Right cardiac atrium (tissue), 5 donors: Measurements from ENCODE around the gene BTBD19. TPM values are rescaled to one million over a fixed set of nuclear protein-coding genes. Genes with fewer than 3 reads are reported as not detected.
"Not testable (repeated sequence)": the region's sequence is repeated elsewhere in the genome, so short reads cannot be mapped to it uniquely, and the experiment has no call there.

Experiments
- ATAC-seq, 2 donors: fragments of 200-7000 bp; cut with Tn5 transposase; one replicate each; pipeline versions ENCODE4 v1.8.0 to v1.9.1; 2020; ENCODE audit warnings: moderate library complexity in 2 of 2, mild to moderate bottlenecking in 1 of 2
- DNase-seq, 3 donors: peaks; one replicate each; pipeline ENCODE4 v3.0.0-alpha.2; 2020
- H3K27ac ChIP-seq: one replicate; pipeline ENCODE4 v1.5.1; 2013; ENCODE audit warnings: mild to moderate bottlenecking, low read length, control low read depth, moderate library complexity
- H3K27me3 ChIP-seq: one replicate; pipeline ENCODE4 v1.6.1; 2013; ENCODE audit not compliant: control insufficient read depth, insufficient read depth
- H3K4me1 ChIP-seq: one replicate; pipeline ENCODE4 v1.6.1; 2013; ENCODE audit warnings: low read length; ENCODE audit not compliant: control insufficient read depth, insufficient read depth
- H3K4me3 ChIP-seq: one replicate; pipeline ENCODE4 v1.5.1; 2013; ENCODE audit warnings: low read length, control low read depth
- H3K9me3 ChIP-seq: one replicate; pipeline ENCODE4 v1.6.1; 2013; ENCODE audit warnings: low read length; ENCODE audit not compliant: control insufficient read depth
- WGBS: extraction: QIAGEN DNeasy Blood & Tissue Kit; methylation state at CpG from one replicate; pipeline ENCODE4 v1.1.7; 2013; 5-methylcytosine and 5-hydroxymethylcytosine counted together
- intact Hi-C, 4 donors: fragments of 100-400 bp; cut with DNase I; formaldehyde crosslinking; loops; one replicate each; pipeline versions ENCODE4 v1.11.0 to v1.14.0; 2022 to 2023
- polyA plus RNA-seq: library from polyadenylated mRNA; stranded (reverse); fragments of 200-250 nt; gene quantifications from one replicate; pipeline ENCODE4 v1.2.3, GENCODE V29; 2013
- total RNA-seq, 4 donors: library from RNA; stranded (reverse); fragmentation: NEBNext Ultra II Directional; extraction: Animal tissue kit (Norgen Biotek cat#: 25700); gene quantifications; one replicate each; pipeline ENCODE4 v1.2.1, GENCODE V29; 2021
- donor health status: healthy with polysubstance abuse.
- donor health status: DM: no; HTN: yes; CAD: no.
- donor health status: DM: no; HTN: no; CAD: no.
- donor health status: DM: no; HTN: yes; CAD: no; lungs with severe emphysema.
- donor health status: DM: yes; HTN: yes; CAD: no.

BTBD19 gene
- total and polyA plus RNA-seq, 5 donors, result 5.1 to 8.8 (median 5.8) TPM

DNA sequence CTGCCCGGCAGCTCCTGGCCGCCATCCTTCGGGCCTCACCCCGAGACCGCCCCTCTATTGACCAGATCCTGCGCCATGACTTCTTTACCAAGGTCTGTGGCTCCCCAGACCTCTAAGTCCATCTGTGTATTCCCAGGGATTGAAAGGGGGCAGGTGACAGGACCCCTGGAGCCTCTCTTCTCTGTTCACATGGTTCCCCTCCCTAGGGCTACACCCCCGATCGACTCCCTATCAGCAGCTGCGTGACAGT is 5.3 kb upstream of the BTBD19 start:
- Histone ChIP-seq H3K4me3 (no peak overlapping the region), H3K27me3 (no peaks in the 10 kb centered on the region), H3K27ac (no peak overlapping the region), H3K4me1 (peaks cover 27% of the 10 kb centered on the region), H3K9me3 (no peaks in the 10 kb centered on the region)
- DNase-seq, result no peak
- intact Hi-C loops, result no loop called here
- WGBS, result 80% methylated on average over 9 of the region's 9 CpGs
- ATAC-seq, result no peak

GRCh38 chr1:44803312-44804095 is 4.8 kb upstream of the BTBD19 start:
- WGBS, result 80% methylated on average over 13 of the region's 13 CpGs
- Histone ChIP-seq H3K27ac (no peak overlapping the region), H3K4me3 (no peak overlapping the region), H3K4me1 (peaks cover 29% of the 10 kb centered on the region), H3K9me3 (no peaks in the 10 kb centered on the region), H3K27me3 (no peaks in the 10 kb centered on the region)
- intact Hi-C loops, result no loop called here
- DNase-seq, result peak in 2 of 3 donors; percentile 34 to 60
- ATAC-seq, result no peak

DNA sequence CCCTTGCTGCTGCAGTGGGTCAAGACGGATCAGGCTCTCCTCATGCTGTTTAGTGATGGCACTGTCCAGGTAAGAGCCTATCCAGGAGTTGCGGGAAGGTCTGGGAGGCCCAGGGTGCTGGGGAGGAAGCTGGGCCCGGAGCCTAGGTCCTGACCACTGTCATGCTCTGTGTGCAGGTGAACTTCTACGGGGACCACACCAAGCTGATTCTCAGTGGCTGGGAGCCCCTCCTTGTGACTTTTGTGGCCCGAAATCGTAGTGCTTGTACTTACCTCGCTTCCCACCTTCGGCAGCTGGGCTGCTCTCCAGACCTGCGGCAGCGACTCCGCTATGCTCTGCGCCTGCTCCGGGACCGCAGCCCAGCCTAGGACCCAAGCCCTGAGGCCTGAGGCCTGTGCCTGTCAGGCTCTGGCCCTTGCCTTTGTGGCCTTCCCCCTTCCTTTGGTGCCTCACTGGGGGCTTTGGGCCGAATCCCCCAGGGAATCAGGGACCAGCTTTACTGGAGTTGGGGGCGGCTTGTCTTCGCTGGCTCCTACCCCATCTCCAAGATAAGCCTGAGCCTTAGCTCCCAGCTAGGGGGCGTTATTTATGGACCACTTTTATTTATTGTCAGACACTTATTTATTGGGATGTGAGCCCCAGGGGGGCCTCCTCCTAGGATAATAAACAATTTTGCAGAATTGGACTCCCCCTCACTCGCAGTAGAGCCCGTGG is 2.9 kb upstream of the BTBD19 start:
- H3K27me3 ChIP-seq, result no peaks in the 10 kb centered on the region
- 89% methylated on average over 20 of the region's 20 CpGs for WGBS
- DNase-seq, result peak in 2 of 3 donors; percentile 59 to 65
- H3K27ac ChIP-seq, result peak overlapping the region; percentile 6
- intact Hi-C loops, result no loop called here
- ATAC-seq, result no peak
- H3K9me3 ChIP-seq, result no peaks in the 10 kb centered on the region
- H3K4me3 ChIP-seq, result no peak overlapping the region
- H3K4me1 ChIP-seq, result peaks cover 43% of the 10 kb centered on the region

DNA sequence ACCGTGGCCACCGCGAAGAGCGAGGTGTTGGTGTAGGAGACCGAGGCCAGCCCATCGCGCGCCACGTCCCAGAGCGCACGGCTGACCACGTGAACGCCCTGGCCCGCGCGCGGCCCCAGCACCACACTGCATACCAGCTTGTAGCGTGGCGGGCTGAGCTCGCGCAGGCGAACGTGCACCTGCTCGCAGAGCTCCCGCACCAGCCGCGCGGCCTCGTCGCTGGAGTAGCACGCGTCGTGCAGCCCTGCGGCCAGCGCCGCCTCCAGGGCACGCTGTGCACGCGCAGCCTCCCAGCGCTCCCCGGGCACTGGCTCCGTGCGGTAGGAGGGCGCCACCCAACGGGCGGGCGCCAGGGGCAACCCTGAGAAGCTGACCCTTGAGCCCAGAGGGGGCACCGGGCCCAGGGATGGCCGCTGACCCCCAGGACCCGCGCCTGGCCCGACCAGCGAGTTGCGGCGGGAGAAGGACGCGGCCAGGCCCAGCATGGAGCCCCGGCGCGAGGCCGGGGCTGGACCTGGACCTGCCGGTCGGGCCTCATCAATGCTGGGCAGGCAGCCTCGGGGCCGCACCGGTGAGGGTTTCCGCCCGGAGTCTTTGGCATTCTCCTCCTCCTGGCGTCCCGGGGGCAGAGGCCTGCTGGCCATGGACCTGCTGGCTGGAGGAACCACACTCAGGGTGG is 2.2 kb upstream of the BTBD19 start:
- no peak overlapping the region for H3K4me3 ChIP-seq
- peak overlapping the region; percentile 98 for H3K27ac ChIP-seq
- DNase-seq, result peak in 2 of 3 donors; percentile 69 to 80
- no peak for ATAC-seq
- H3K4me1 ChIP-seq, result peaks cover 46% of the 10 kb centered on the region
- no peaks in the 10 kb centered on the region for H3K9me3 ChIP-seq
- intact Hi-C loops, result no loop called here
- 83% methylated on average over 70 of the region's 70 CpGs for WGBS
- H3K27me3 ChIP-seq, result no peaks in the 10 kb centered on the region

- Histone ChIP-seq H3K27ac (peak within 1 kb of the TSS; percentile 98), H3K27me3 (no peaks in the 10 kb centered on the region), H3K9me3 (no peaks in the 10 kb centered on the region), H3K4me3 (no peak within 1 kb of the TSS), H3K4me1 (peaks cover 47% of the 10 kb centered on the region)
- WGBS, result 37% methylated on average over 7 of the region's 7 CpGs
- ATAC-seq (no peak), DNase-seq (peak in 1 of 3 donors; percentile 53)
- intact Hi-C loops, result no loop called here
Observed at GRCh38 chr1:44806704-44807363, 1.5 kb upstream of the BTBD19 start, which contains the start of gene DYNLT4. Gene DYNLT4 (minus strand): TSS chr1:44807351. CDS start chr1:44806668, 683 bp downstream.

DNA sequence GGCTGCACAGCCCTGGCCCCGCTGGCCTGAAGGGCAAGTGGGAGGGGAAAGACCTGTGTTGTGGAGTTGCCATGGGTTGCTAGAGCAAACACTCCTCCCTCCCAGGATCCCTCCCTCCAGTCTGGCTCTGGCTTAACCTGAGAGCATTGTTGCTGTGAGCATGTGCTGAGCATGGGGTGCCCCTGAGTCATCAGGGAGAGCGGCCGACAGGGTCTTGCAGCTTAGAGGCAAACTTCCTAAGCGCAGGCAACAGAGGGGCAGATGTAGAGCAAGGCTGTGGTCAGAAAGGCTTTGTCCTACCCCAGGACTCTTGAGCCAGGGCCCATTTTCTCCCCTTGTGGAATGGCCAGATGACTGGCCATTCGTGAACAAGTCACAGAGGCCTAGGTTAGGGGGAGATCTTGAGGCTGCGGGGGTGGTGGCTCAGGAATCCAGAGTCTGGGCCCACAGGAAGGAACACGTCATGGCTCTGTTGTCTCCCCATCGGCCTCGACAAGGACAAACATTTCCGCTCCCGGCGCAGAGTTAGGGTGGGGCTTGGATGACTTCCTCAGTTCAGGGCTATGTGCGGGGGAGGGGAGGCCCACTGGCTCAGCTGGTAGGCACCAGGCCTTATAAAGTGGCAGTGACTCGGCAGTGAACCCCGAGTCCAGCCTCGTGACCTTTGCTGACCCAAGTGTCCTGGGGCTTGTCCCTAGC is 810 bp upstream of the BTBD19 start:
- H3K4me1 ChIP-seq, result peaks cover 41% of the 10 kb centered on the region
- no peak overlapping the region for H3K4me3 ChIP-seq
- DNase-seq (peak; percentile 98 to 99 (median 99)), ATAC-seq (peak; percentile 84 to 86)
- intact Hi-C loops, result no loop called here
- 6% methylated on average over 16 of the region's 16 CpGs for WGBS
- no peaks in the 10 kb centered on the region for H3K9me3 ChIP-seq
- H3K27me3 ChIP-seq, result no peaks in the 10 kb centered on the region
- H3K27ac ChIP-seq, result peak overlapping the region; percentile 98

DNA sequence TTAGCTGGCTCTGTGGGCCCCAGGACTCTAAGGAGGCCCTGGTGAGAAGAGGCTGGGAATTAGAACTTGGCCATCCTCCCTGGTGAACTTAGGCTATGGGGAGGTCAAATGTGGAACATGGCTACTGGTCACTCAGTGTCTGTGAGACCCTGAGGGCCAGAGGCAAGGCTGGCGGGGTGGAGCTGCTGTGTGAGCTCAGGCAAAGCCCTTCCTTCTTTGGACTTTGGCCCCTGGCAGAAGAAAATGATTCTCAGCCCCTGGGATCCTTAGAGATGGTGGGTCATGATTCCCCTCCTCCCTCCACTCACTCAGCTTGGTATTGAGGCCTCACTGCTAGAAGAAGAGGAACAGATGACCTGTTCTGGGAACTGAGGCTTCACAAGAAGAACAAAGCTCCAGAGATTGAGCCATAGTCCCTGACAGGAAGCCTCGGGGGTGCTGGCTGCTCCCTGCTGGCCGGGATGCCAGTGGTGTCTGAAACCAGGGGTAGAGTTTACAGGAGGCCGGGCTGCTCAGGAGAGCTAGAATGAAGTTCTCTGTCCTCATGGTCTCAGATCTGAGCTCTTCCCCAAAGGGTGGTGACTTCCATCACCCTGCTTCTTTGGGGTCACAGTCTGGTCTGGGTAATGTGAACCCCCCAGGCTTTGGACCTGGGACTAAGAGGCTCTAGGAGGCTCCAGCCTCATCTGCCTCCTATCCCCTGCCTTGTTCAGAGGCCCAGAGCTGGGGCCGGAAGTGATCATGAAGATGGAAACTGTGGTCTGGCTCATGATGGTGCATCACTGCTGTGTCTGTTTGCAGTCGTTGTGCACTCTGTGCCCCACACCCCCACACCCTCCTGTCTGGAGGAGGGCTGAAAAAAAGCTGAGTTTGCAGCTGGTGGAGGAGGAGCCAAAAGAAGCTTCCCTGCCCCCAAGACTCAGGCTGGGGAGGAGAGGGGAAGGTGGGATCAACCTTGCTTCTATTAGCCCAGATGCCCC is 905 bp downstream of the BTBD19 start:
- Histone ChIP-seq H3K4me1 (peaks cover 38% of the 10 kb centered on the region), H3K27ac (peak overlapping the region; percentile 98), H3K4me3 (peak overlapping the region; percentile 23), H3K27me3 (no peaks in the 10 kb centered on the region), H3K9me3 (no peaks in the 10 kb centered on the region)
- 28% methylated on average over 6 of the region's 6 CpGs for WGBS
- intact Hi-C loops, result no loop called here
- DNase-seq (peak; percentile 61 to 83 (median 83)), ATAC-seq (no peak)

- no peak overlapping the region for H3K4me3 ChIP-seq
- H3K27ac ChIP-seq, result peak overlapping the region; percentile 98
- peak; percentile 74 to 86 (median 79) for DNase-seq
- 45% methylated on average over 12 of the region's 12 CpGs for WGBS
- ATAC-seq, result no peak
- peaks cover 38% of the 10 kb centered on the region for H3K4me1 ChIP-seq
- no peaks in the 10 kb centered on the region for H3K27me3 ChIP-seq
- intact Hi-C loops, result no loop called here
- no peaks in the 10 kb centered on the region for H3K9me3 ChIP-seq
Observed at GRCh38 chr1:44810101-44810761, 1.9 kb downstream of the BTBD19 start.

DNA sequence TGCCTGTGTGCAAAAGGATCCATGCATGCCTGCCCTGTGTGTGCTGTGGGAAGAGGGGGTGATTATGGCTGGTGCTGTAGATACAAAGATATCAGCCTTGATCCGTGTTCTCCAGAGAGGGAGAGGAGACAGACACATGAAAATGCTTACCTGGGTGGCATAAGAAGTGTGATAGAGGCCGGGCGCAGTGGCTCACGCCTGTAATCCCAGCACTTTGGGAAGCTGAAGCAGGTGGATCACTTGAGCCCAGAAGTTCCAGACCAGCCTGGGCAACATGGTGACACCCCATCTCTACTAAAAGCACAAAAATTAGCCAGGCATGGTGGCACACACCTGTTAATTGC is 2.4 kb downstream of the BTBD19 start:
- H3K27me3 ChIP-seq, H3K27ac ChIP-seq, ATAC-seq, H3K4me3 ChIP-seq, H3K9me3 ChIP-seq, DNase-seq, intact Hi-C loops: not testable (repeated sequence)
- H3K4me1 ChIP-seq, result peaks cover 38% of the 10 kb centered on the region
- 90% methylated on average over 4 of the region's 4 CpGs for WGBS
